SK-N-SH (cell line): Measurements from ENCODE around the gene C5orf52. TPM values are rescaled to one million over a fixed set of nuclear protein-coding genes. Genes with fewer than 3 reads are reported as not detected.
"Not testable (repeated sequence)": the region's sequence is repeated elsewhere in the genome, so short reads cannot be mapped to it uniquely, and the experiment has no call there.

Experiments
- CTCF ChIA-PET: fragments of 300-600, 350-600 bp; formaldehyde crosslinking; extraction: SDS; loops from one replicate; lab custom pipeline; 2021; lab: Yijun Ruan, JAX
- POLR2A ChIA-PET: fragments of 350-600 bp; sonication (Branson Sonifier 250); formaldehyde crosslinking; extraction: SDS; loops from one replicate; lab custom pipeline; 2020; ENCODE audit warnings: antibody characterized with exemption, inconsistent platforms; lab: Yijun Ruan, JAX
- DNase-seq: peaks from one replicate; pipeline ENCODE4 v3.0.0; 2012
- H2AFZ ChIP-seq: fragments of 200-600 bp; sonication (generic); 2 replicates; pipeline ENCODE4 v1.8.1; 2016; ENCODE audit warnings: antibody characterized with exemption, mild to moderate bottlenecking, low read depth
- H3F3A ChIP-seq: fragments of 200-600 bp; sonication (generic); replicated peaks from 2 replicates; pipeline ENCODE3; 2016; ENCODE audit warnings: antibody characterized with exemption, mild to moderate bottlenecking; ENCODE audit not compliant: insufficient read depth
- H3K27ac ChIP-seq, 2 experiments: fragments of 200-500 bp in 1 of 2; fragments of 200-600 bp in 1 of 2; sonication (Bioruptor generic) in 1 of 2; sonication (generic), shearing (Covaris generic) in 1 of 2; 2 replicates each; pipeline versions ENCODE4 v1.5.1 to v1.6.1; 2014 to 2016; ENCODE audit warnings: low read depth in 2 of 2, inconsistent platforms in 1 of 2, low read length in 1 of 2, mild to moderate bottlenecking in 1 of 2, mixed read lengths in 1 of 2
- H3K27me3 ChIP-seq: fragments of 200-600 bp; sonication (generic), shearing (Covaris generic); 2 replicates; pipeline ENCODE4 v1.6.1; 2016; ENCODE audit warnings: mixed run types; ENCODE audit not compliant: insufficient read depth
- H3K36me3 ChIP-seq, 2 experiments: fragments of 200-500 bp in 1 of 2; fragments of 200-600 bp in 1 of 2; sonication (Bioruptor generic) in 1 of 2; sonication (generic) in 1 of 2; replicated peaks in 1 of 2; 2 replicates each; pipeline versions ENCODE3 to v1.5.1; 2014 to 2016; ENCODE audit warnings: low read length in 1 of 2, mild to moderate bottlenecking in 1 of 2; ENCODE audit not compliant: insufficient read depth in 2 of 2, control insufficient read depth in 1 of 2
- H3K4me1 ChIP-seq, 2 experiments: fragments of 200-500 bp in 1 of 2; fragments of 200-600 bp in 1 of 2; sonication (Bioruptor generic) in 1 of 2; sonication (generic), shearing (Covaris generic) in 1 of 2; 2 replicates each; pipeline versions ENCODE4 v1.5.1 to v1.6.1; 2014 to 2016; ENCODE audit warnings: low read depth in 1 of 2, low read length in 1 of 2, mixed run types in 1 of 2; ENCODE audit not compliant: insufficient read depth in 2 of 2, control insufficient read depth in 1 of 2
- H3K4me2 ChIP-seq: fragments of 200-600 bp; sonication (generic), shearing (Covaris generic); 2 replicates; pipeline ENCODE4 v1.6.1; 2017; ENCODE audit warnings: mixed run types
- H3K4me3 ChIP-seq, 2 experiments: fragments of 200-500 bp in 1 of 2; fragments of 200-600 bp in 1 of 2; sonication (Bioruptor generic) in 1 of 2; sonication (generic), shearing (Covaris generic) in 1 of 2; 2 replicates each; pipeline versions ENCODE4 v1.5.1 to v1.8.1; 2014 to 2016; ENCODE audit warnings: low read depth in 2 of 2, inconsistent platforms in 1 of 2, low read length in 1 of 2, mild to moderate bottlenecking in 1 of 2, mixed read lengths in 1 of 2, moderate library complexity in 1 of 2
- H3K79me2 ChIP-seq: fragments of 200-600 bp; sonication (generic); 2 replicates; pipeline ENCODE4 v1.8.1; 2017; ENCODE audit warnings: mild to moderate bottlenecking; ENCODE audit not compliant: insufficient read depth
- H3K9ac ChIP-seq: fragments of 200-600 bp; sonication (generic); 2 replicates; pipeline ENCODE4 v1.6.1; 2017; ENCODE audit warnings: mixed run types
- H3K9me2 ChIP-seq: fragments of 200-600 bp; sonication (generic); 2 replicates; pipeline ENCODE4 v1.6.1; 2017; ENCODE audit warnings: mixed run types
- H3K9me3 ChIP-seq: fragments of 200-600 bp; sonication (generic); 2 replicates; pipeline ENCODE4 v1.6.1; 2017; ENCODE audit warnings: mixed run types, mild to moderate bottlenecking, moderate library complexity
- H4K20me1 ChIP-seq: fragments of 200-600 bp; sonication (generic); 2 replicates; pipeline ENCODE4 v1.6.1; 2017; ENCODE audit warnings: mild to moderate bottlenecking, mixed run types; ENCODE audit not compliant: insufficient read depth
- EZH2phosphoT487 ChIP-seq: fragments of 200-600 bp; sonication (generic); IDR thresholded peaks from 2 replicates; pipeline ENCODE4 v1.6.1; 2017; ENCODE audit warnings: low read depth, mixed run types, mild to moderate bottlenecking, antibody characterized with exemption, moderate library complexity, borderline replicate concordance
- FOSL2 ChIP-seq: IDR thresholded peaks from 2 replicates; pipeline ENCODE4 v1.4.0; 2012; ENCODE audit warnings: low read depth, mild to moderate bottlenecking, moderate library complexity, borderline replicate concordance
- GABPA ChIP-seq: IDR thresholded peaks from 2 replicates; pipeline ENCODE4 v1.4.0; 2012; ENCODE audit warnings: low read depth, mild to moderate bottlenecking
- GATA2 ChIP-seq: sonication (generic); formaldehyde crosslinking; IDR thresholded peaks from 2 replicates; pipeline ENCODE4 v1.5.0; 2020; ENCODE audit warnings: mild to moderate bottlenecking, missing genetic modification reagents
- IRF3 ChIP-seq: fragments of 150-350 bp; IDR thresholded peaks from 2 replicates; pipeline ENCODE4 v1.6.1; 2016; ENCODE audit warnings: mild to moderate bottlenecking, low read depth, low read length
- JUND ChIP-seq: IDR thresholded peaks from 2 replicates; pipeline ENCODE4 v1.4.0; 2012
- MXI1 ChIP-seq: IDR thresholded peaks from 2 replicates; pipeline ENCODE4 v1.6.1; 2012; ENCODE audit warnings: mild to moderate bottlenecking, low read depth, low read length, improper control_type of control experiment
- NRF1 ChIP-seq: IDR thresholded peaks from 2 replicates; pipeline ENCODE4 v1.6.1; 2012; ENCODE audit warnings: low read depth, mild to moderate bottlenecking, low read length
- POLR2AphosphoS5 ChIP-seq: IDR thresholded peaks from 2 replicates; pipeline ENCODE4 v1.6.1; 2012; ENCODE audit warnings: low read depth, low read length
- SMC3 ChIP-seq: IDR thresholded peaks from 2 replicates; pipeline ENCODE4 v1.6.1; 2012; ENCODE audit warnings: low read depth, low read length, improper control_type of control experiment
- TEAD4 ChIP-seq: IDR thresholded peaks from 2 replicates; pipeline ENCODE4 v1.4.0; 2012; ENCODE audit warnings: mild to moderate bottlenecking, borderline replicate concordance; ENCODE audit not compliant: insufficient read depth
- YY1 ChIP-seq: IDR thresholded peaks from 2 replicates; pipeline ENCODE4 v1.4.0; 2012; ENCODE audit warnings: low read depth, mild to moderate bottlenecking
- WGBS: methylation state at CpG from one replicate; pipeline ENCODE4 v1.1.6; 2017; ENCODE audit warnings: low lambda C conversion rate; 5-methylcytosine and 5-hydroxymethylcytosine counted together
- polyA plus RNA-seq, 3 experiments: library from polyadenylated mRNA; depleted of rRNA; stranded (reverse); fragments of >200 nt; gene quantifications; 2 replicates each; pipeline ENCODE4 v1.2.3, GENCODE V29; 2012
- TF ChIP-seq, protein P1 (sequence below): fragments of 150-350 bp; IDR thresholded peaks from 2 replicates; pipeline ENCODE4 v1.6.1; 2017; ENCODE audit warnings: antibody characterized with exemption, low read length, low read depth, borderline replicate concordance

C5orf52 gene
- polyA plus RNA-seq, 1 of the 3 experiments (the other 2 are of a cell fraction), result not detected

DNA sequence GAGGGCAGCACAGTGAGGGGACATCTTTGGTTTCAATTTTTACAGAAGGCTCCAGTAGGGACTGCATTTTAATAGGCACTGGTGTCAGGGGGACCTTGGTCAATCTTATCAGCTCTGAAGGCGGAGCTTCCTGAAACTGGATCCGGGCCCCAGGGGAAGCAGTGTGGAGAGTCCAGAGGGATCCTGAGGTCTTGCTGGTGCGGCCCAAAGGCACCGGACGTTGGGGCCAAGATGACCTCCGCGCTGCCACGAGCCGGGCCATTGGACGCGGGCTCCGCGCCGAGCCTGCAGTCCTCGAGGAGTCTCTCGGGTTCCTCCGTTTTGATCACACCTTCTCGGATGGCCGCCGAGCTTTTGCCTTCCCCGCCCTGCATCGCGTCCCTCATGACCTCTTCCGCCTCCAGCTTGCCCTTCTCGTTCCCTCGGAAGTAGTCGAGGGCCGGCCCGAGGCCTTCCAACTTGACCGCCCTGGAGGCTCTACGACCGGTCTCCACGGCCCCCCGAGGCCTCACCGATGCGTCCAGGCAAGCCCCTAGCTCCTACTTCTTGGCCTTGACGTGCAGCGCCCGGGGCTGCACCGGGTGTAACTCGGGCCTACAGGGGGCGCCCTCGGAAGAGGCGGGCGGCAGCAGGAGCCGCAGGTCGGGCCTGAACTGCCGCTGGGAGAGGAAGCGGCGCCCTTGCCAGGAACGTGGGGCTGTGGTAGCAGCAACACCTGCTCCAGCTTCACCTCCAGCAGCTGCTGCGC, 18.8 kb downstream of the C5orf52 start:
- TF ChIP-seq POLR2AphosphoS5 (no peak), FOSL2 (no peak), EZH2phosphoT487 (no peak), SMC3 (no peak), MXI1 (no peak), TEAD4 (no peak), JUND (no peak), NRF1 (no peak)
- TF ChIP-seq, all 33 proteins: peak for 0
- Histone ChIP-seq H2AFZ (no peak overlapping the region), H3K4me2 (no peak overlapping the region), H3K4me3 (no peak overlapping the region), H4K20me1 (no peaks in the 10 kb centered on the region), H3K4me1 (no peaks in the 10 kb centered on the region), H3F3A (no peaks in the 10 kb centered on the region), H3K79me2 (no peaks in the 10 kb centered on the region), H3K27me3 (no peaks in the 10 kb centered on the region), H3K9me3 (no peaks in the 10 kb centered on the region), H3K36me3 (no peaks in the 10 kb centered on the region), H3K9ac (no peak overlapping the region), H3K9me2 (no peaks in the 10 kb centered on the region), H3K27ac (no peak overlapping the region)
- no peak for DNase-seq
- CTCF ChIA-PET, result interaction anchor here (1.4 kb wide), 1 partner anchor 28 kb away, joined by 3 read pairs; no protein-coding TSS in a partner anchor
- POLR2A ChIA-PET, result no interaction called here
- 97% methylated on average over 28 of the region's 52 CpGs for WGBS

- CTCF ChIA-PET, result interaction anchor here (1.4 kb wide), 1 partner anchor 28 kb away, joined by 3 read pairs; no protein-coding TSS in a partner anchor
- H4K20me1 ChIP-seq, result no peaks in the 10 kb centered on the region
- no peak overlapping the region for H3K9ac ChIP-seq
- POLR2A ChIA-PET, result no interaction called here
- no peaks in the 10 kb centered on the region for H3K79me2 ChIP-seq
- no peak overlapping the region for H2AFZ ChIP-seq
- no peaks in the 10 kb centered on the region for H3K9me2 ChIP-seq
- no peak for TF ChIP-seq IRF3
- no peak for TF ChIP-seq YY1
- no peak for TF ChIP-seq EZH2phosphoT487
- TF ChIP-seq, protein P1, sequence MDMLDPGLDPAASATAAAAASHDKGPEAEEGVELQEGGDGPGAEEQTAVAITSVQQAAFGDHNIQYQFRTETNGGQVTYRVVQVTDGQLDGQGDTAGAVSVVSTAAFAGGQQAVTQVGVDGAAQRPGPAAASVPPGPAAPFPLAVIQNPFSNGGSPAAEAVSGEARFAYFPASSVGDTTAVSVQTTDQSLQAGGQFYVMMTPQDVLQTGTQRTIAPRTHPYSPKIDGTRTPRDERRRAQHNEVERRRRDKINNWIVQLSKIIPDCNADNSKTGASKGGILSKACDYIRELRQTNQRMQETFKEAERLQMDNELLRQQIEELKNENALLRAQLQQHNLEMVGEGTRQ, result no peak
- no peak for TF ChIP-seq TEAD4
- TF ChIP-seq GATA2, result no peak
- no peak for TF ChIP-seq GABPA
- no peak for DNase-seq
- H3F3A ChIP-seq, result no peaks in the 10 kb centered on the region
- H3K36me3 ChIP-seq, result no peaks in the 10 kb centered on the region
- no peak overlapping the region for H3K4me3 ChIP-seq
- WGBS, result 94% methylated on average over 33 of the region's 53 CpGs
- no peak overlapping the region for H3K4me2 ChIP-seq
- no peaks in the 10 kb centered on the region for H3K27me3 ChIP-seq
- H3K9me3 ChIP-seq, result no peaks in the 10 kb centered on the region
- H3K27ac ChIP-seq, result no peak overlapping the region
- no peaks in the 10 kb centered on the region for H3K4me1 ChIP-seq
These were observed 19.5 kb downstream of the C5orf52 start for GRCh38 chr5:157690690-157691433.

- H3K27me3 ChIP-seq, CTCF ChIA-PET, H3K9ac ChIP-seq, H3K36me3 ChIP-seq, H3K79me2 ChIP-seq, H3K4me2 ChIP-seq, H3F3A ChIP-seq, H2AFZ ChIP-seq, H3K9me2 ChIP-seq, POLR2A ChIA-PET, H3K4me1 ChIP-seq, H3K4me3 ChIP-seq, DNase-seq, H3K27ac ChIP-seq, H4K20me1 ChIP-seq: not testable (repeated sequence)
- H3K9me3 ChIP-seq, result peaks cover 11% of the 10 kb centered on the region; the same call in 1 of the 2 replicates
- WGBS, result 84% methylated on average over 6 of the region's 25 CpGs
These were observed 22.5 kb downstream of the C5orf52 start for GRCh38 chr5:157693816-157694215.

DNA sequence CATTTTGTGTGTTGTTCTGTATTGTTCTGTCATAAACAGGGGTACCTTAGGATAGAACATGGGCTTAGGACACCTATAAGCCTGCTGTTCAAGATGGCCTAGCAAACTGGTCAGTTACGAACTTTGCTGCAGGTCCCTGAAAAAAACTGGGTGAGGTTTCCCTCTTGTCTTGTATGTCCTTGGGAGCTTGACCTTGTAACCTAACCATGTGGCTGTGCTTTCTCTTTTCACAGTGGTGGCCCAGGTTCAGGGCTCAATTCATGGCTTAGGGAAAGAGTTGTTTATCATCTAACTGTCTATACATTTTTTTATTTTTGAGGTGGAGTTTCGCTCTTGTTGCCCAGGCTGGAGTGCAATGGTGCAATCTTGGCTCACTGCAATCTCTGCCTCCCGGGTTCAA, 24.8 kb downstream of the C5orf52 start:
- DNase-seq, H3K4me3 ChIP-seq, H3K27me3 ChIP-seq, H3K4me1 ChIP-seq, H3K27ac ChIP-seq, H3K9ac ChIP-seq, H2AFZ ChIP-seq, H3F3A ChIP-seq, H3K36me3 ChIP-seq, H3K9me2 ChIP-seq, POLR2A ChIA-PET, H3K4me2 ChIP-seq, CTCF ChIA-PET, H4K20me1 ChIP-seq, H3K79me2 ChIP-seq: not testable (repeated sequence)
- peaks cover 17% of the 10 kb centered on the region; the same call in 1 of the 2 replicates for H3K9me3 ChIP-seq
- WGBS, result 75% methylated on average over 3 of the region's 3 CpGs
